HG02678 (cell line): ENCODE data around the gene CALCR.

Source experiments
- ATAC-seq: cut with Tn5 transposase; IDR thresholded peaks from one replicate; pipeline ENCODE4 v1.9.1; 2021; ENCODE audit warnings: mild to moderate bottlenecking, moderate library complexity; ENCODE audit not compliant: unreplicated experiment

The CALCR gene

DNA sequence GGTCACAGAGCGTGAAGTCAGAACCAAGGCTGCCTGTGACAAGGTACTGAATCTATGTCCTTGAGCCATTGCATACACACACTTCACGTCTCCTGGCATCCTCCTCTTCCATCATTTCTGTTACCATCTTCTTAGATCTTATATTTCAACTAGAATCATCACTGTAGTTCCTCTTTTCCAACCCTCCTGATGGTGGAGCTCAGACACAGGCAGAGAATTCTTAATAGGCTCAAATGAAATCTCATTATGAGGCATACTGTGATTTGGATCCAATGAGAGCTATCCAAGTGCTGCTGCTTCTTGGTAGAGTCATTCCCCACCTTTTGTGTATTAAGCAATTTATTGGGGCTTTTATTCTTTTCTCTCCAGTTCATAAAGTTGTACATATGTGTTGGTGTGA lies 113.2 kb downstream of the CALCR start:
- no peak for ATAC-seq

DNA sequence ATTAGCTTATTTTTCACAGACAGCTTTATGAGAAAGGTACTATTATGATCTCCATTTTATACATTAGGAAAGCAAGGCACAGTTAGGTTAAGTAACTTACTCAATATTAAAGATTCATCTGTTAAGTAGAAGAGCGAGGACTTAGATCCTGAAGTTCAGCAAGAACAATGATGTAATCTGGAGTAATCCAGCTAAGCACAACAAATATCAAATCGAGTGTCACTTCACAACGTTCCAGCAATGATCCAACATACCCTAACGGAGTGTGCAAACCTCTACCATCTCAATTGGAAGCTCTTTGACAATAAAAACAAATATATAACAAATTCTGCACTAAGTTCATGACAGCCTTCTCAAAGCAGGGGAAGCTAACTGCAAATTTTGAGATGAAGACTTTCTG lies 121.3 kb downstream of the CALCR start:
- no peak for ATAC-seq

DNA sequence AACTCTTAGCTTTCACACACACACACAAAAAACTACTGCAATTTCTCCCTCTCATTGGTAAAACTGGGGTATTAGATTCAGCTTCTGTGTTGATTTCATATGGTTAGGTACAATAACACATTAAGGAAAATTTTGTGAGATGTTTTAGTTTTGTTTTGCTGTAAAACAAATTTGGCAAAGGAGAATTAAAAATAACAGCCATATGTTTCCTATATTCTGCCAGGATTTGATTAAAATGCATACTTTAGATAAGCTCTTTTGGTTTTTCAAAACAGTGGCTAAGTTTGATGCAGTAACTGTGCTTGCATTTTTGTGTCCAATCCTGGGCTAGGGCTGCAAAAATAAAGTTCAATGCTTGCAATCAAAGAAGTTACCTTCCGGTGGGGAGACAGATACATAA lies 126.3 kb downstream of the CALCR start:
- ATAC-seq, result no peak

DNA sequence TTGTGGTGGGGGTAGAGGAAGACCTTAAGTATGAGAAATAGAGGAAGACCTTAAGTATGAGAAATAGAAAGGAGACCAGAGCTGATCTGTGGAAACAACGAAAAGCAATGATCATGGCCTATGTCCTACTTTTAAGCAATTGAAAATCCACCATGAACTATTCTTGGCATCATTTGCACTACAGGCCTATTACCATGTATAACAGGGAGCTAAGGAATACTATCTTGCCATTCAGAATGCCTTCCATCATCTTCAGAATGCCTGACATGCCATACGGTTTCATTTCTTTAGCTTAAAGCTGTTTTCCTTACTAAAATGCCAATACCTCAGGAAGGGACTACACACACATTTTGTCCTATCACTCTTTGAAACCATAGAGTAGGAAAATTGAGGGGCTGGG lies 127.0 kb downstream of the CALCR start:
- ATAC-seq, result no peak

DNA sequence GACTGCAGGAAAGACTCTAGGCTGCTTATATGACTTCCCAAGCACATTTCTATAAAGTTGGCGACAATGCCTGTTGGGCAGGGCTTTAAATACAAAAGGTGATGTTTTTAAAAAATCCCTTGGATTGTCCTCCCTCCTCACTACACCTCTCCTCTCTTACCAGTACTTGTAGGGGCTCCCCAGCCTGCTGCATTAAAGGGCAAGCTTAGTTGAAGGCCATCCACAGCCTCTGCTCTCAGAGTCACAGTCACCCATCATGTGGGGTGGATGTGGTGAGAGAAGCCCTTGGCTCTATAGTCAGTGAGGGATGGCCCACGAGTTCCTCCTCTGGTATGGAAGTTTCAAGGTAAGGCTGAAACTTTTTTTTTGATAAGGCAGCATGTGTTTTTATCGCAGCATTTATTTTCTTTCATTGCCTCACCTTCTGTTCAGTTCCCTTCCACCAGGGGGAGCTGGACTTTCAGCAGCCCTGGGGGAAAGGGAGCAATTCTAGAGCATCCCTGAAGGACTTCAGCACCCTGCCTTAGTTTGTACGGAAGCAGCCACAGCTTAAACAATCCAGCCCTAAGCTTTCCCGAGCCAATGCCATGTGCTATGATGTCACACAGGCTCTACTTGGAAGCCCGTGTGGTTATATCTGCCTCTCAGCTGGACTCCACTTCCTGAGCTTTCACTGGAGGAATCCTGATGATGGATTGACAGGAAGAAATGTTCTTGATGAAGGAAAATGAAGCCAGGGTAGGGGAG lies 131.9 kb downstream of the CALCR start:
- ATAC-seq, result no peak

DNA sequence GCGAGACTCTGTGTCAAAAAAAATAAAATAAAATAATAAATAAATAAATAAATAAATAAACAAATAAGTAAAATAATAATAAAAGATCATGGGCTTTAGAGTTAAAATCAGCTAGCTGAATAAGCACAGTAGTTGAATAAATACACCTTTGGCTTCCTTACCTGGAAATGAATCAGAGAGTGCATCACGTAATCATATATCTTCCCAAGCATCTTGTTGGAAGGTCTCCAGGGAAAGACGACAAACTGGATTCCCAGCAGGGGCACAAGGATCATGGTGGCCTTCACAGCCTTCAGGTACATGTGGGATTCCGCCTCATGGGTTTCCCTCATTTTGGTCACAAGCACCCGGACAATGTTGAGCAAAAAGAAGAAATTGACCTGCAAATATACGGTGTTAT lies 138.7 kb downstream of the CALCR start:
- ATAC-seq, result no peak

DNA sequence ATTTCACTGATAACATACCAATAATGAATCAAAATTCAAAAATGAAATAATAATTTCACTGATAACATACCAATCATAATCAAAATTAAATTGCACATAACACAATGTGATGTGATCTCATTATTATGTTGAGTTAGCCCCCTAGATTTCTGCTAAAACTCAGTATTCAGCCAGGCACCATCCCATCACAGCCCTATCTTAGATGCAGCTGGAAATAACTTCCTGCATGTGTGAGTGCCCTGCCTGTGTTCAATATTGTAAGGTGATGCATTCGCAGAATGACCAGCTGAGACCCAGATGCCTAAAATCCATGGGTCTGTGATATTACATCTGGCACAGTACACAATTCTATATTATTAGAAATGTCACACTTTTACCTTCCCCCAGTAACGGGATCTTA lies 142.4 kb downstream of the CALCR start:
- ATAC-seq, result no peak

DNA sequence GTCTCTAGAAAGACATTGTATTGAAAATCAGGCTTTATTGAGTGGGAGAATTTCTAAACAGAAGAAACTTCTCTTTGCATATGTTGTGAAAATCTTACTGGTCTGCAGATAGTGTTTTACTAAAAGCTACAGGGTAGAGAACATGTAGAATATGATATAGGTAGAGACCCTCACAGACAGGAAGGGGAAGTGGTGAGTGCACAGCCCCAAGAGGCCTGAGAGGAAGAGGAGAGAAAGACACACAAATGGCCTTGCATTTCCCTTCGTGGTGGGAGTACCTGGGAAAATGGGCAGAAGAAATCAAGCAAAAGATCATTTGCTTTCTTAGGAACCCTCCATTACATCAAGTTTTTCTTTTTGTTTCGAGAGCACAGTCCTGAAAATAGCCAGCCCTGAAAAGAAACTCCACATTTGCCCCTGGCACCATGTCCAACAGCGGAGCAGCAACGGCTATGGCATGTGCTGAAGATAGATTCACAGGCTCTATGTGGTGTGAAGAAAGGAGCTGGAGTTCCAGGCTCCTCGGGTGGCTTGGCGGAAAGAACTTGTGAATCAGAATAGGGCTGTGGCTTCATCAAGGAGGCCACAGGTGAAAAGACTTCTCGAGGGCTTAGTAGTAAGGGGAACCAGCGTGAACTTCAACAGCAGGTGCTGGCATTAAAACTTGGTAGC lies 143.5 kb downstream of the CALCR start:
- ATAC-seq, result peak; percentile 59

DNA sequence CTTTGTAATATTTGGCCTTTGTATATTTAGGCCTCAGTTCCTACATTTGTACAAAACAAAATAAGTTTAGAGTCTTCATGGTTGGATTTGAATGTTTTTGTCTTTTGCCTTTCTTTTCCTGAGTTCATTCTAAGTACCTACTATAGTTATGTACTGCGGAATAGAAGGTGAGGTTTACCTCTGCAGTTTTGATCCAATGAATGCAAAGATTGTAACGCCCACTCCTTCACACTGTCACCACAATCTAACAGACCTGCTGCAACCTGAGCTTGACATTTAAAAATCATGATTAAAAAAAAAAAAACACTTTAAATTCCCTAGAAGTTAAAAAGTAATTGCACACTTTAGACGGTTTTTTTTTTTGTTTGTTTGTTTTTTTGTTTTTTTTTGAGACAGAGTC lies 145.0 kb downstream of the CALCR start:
- ATAC-seq, result no peak

DNA sequence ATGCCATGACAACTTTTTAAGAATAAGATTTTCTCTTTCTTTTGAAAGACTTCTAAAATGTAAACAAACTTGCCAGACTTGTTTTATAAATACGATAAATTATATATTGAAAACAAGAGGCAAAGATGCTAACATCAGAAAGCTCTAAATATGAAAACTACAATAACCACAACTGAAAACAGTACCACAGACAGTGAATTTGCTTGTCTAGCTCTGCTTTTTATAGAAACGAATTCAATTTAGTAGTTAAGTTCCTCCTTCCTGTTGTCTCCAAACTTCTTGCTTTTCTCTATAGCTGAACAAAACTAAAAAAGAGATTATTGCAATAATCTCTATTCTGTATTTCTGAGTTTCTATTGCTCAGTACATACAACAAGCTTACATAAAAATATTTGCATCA lies 147.4 kb downstream of the CALCR start:
- no peak for ATAC-seq

DNA sequence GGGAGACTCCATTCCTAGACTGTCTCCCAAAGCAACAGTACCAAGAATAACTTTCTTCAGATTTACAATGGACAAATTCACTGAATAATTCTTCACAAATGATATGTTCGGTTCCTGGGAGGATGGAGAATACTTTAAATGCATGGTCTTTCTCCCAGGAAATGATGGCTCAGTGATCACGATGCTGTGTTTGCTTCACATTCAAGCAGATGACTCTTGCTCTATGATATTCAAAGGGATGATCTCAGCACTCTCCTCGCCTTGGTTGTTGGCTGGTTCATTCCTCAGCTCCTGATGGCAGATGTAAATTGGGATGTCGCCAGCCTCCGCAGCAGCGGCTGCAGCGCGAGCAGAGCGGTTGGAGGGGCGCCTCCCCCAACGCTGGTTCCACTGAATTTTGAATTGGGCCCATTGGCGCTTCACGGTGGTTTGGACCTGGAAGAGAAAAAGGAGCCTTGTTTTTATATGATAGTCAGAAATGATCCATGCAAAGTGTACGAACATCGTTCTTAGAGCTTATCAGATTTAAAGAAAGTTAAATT lies 148.3 kb downstream of the CALCR start:
- ATAC-seq, result no peak

DNA sequence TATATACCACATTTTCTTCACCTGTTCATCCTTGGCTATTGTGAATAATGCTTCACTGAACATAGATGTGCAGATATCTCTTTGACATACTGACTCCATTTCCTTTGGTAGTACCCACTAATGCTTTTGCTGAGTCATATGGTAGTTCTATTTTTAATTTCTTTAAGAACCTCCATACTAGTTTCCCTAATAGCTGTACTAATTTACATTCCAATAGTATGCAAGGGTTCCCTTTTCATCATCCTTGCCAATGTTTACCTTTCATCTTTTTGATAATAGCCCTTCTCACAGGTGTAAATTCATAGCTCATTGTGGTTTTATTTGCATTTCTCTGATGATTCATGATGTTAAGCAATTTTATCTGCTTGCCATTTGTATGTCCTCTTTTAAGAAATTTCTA lies 159.9 kb downstream of the CALCR start:
- ATAC-seq, result no peak

DNA sequence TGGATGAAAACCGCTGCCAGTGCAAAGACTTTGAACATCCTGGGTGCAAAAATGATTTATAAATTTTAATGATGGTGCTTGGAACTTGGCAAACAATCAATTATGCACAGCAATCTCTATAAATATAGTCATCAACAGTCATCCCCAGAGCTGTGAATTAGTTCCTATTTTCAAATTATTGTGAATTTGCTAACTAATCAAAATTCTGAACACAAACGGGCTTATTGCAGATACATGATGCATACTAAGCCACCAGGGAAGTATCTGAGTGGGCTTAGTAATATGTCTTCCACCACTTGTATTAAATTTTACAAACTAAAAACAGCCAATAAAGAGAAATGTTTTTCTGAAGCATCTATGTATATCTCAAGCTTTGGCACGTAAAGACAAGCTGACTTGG lies 165.2 kb downstream of the CALCR start:
- ATAC-seq, result no peak

DNA sequence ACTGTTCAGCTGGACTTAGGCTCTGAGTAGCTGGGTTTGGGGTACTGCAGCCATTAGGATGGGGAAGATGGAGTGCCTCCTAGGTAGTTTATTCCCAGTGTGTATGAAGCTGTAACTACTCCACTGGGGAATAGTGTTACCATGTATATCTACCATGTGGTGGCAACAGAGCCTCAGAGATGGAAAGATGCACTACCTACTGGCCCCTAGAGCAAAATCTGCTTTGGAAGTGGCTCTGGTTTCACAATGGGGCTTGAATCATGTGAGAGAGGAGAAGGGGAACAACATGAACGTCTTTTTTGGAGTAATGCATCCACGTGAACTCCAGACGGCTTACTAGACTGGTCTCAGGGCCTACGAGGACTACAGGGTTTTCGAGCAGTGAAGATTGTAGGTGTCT lies 167.3 kb downstream of the CALCR start:
- no peak for ATAC-seq

DNA sequence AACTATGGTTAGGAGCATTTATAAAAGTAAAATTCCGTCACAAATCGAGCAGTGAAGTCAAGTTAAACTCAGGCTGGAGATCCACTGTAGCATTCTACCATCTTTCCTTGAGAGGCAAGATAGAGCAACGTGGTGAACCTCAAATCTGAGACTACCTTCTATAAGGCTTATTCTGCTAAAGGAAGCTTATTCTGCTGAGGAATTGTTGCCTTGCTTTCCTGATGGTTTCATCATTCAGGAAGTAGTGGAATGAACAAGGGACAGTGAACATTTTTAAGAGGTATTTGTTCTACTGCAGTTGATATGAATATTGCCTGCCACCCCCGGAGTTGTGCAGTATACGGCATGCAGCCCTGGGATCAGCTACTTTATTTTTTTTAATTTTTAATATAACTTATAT lies 171.6 kb downstream of the CALCR start:
- no peak for ATAC-seq

DNA sequence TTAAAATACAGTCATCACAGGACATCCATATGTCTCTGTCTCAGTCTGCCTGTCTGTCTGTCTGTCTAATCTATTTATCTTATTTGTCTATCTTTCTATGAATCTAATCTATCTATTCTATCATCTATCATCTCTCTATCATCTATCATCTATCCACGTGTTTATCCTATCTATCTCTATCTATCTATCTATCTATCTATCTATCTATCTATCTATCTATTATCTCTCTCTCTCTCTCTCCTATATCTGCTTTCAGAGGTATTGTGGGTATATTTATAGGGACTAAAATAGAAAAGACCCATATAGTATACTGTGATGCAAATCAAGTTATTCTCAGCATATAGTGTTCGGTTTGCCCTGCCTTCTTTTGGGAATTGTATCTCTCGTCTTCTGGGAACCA lies 174.9 kb downstream of the CALCR start:
- ATAC-seq, result no peak

DNA sequence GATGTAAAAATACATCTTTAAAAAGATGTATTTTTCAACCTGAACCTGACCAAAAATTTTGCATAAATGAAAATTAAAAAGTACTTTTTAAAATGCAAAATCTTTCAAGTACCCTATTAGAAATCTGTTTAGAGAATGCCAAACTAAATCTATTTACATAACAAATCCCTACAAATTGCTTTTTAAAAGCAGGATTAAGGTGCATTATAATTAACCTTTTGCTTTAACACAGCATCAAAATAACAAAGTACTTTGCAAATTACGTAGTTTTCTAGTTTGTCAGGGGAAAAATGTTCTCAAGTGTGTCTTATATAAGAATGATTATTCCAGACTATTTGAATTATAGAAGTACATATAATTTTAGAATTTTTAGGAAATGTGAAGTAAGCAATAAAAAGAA lies 181.5 kb downstream of the CALCR start:
- no peak for ATAC-seq

DNA sequence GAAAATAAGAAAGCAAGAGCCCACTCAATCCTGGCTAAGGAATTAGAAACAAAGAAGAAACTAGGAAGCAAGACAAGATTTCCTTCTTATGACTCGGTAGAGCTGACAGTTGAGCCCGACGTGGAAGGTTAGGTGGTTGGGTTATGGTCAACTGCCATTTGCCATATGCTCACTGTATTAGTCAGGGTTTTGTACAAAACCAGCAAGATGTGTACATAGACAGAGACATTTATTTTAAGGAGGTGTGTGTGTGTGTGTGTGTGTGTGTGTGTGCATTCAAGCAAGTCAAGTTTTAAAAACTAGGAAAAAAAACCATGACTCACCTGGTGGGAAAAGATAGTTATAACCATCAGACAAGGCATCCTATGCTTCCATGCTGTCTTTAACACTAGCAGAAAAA lies 183.9 kb downstream of the CALCR start:
- no peak for ATAC-seq

DNA sequence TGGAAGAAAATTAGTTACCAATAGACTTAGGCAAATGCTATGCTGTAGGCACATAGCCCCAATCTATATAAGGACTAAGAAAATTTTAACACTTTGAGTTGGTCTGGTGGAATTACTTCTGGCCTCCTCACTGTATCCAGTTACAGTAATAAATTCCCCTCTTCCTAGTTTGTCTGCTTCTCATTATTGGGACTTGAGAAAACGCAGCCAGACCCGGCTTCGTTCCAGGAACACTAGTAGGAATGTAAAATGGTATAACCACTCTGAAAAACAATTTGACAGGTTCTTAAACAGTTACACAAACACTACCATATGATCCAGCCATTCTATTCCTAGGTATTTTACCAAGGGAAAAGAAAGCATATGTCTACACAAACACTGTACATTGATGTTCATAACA lies 192.2 kb downstream of the CALCR start:
- no peak for ATAC-seq

DNA sequence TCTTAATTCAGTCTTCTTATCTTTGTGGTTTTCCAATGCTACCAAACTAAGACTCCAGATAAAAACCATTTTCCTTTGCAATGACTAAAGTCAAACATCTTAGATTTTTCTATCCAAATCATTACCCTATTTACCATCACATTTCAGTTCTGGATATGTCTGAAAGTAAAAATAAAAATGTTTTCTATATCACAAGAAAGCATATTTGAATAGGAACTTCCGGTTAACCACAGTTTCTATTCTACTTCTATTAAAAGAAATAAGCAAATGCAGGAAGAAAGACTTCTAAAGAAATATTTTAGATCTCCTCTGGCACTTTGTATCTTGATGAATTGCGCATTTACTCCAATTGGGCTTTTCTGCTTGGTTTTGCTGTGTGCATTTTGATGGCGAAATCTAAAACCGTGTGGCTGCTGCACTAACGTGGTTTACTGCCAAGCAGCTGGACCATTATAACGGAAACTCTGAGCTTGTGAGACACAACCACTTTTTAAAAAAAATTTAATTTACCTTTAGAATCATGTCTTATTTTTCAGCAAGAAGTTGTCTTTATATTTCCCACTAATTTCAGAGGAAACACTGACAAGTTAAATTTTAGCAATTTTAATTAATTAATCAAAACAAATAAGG lies 196.3 kb downstream of the CALCR start:
- ATAC-seq, result peak; percentile 42

DNA sequence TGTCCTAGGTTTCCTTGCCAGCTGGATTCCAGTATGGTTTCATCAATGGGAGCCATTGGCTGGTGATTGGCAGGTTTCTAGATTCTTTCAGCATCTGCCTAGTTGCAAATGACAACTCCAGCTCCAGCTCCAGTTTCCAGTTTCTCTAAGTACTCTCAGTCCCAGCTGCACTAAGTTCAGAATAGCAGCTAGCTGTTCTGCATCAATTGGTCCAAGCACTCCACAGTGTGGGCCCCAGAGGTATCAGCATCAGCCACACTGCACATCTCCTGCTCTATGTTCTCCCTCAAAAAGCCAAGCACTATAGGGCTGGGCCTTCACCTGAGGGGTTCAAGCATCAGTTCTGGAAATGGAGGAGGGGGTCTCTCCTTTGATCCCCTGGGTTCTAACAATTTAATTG lies 198.9 kb downstream of the CALCR start:
- ATAC-seq, result peak; percentile 47
